ENCODE measurements around the gene TC2N.

Gene TC2N

DNA sequence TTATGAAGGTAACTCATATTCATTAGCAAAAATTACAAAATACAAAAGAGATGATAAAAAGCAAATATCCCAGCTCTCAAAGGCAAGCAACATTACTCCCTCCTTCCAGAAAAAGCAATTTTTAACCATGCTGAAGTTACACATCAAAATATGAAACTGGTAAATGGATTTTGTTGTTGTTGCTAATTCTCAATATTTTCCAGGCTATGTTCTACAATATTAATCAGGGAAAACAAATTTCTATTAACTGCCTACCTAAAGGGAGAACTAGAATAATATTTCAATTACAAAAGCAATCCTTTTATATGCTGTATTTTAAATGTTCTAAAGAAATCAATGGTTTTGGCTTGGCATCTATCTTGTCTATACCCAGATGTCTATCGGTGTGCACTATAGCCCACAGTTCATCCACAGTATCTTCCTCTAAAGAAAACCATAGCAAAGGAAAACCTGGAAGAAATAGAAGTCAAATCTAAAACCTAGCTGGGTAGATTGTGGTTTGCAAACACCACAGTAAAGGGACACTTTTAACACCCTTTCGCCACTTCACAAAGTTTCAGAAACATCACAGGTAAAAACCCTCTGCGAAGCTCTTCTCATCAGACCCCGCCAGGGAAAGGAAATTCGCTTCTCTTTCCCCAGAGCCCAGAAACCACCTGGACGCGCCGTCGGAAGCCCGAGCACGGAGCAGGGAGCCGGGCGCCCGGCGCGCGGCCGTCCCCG is 32.0 kb downstream of the TC2N start:
- ChIA-PET CTCF (interaction anchor here (0.6 to 1.3 kb wide), 4 partner anchors 76 to 237 kb away, joined by 3 to 4 read pairs (median 3); no protein-coding TSS in a partner anchor), POLR2A (ENCODE audit: low non-redundant PET) (no interaction called here)
- no peak for DNase-seq (ENCODE audit: low spot score)
- TF ChIP-seq, protein P1, sequence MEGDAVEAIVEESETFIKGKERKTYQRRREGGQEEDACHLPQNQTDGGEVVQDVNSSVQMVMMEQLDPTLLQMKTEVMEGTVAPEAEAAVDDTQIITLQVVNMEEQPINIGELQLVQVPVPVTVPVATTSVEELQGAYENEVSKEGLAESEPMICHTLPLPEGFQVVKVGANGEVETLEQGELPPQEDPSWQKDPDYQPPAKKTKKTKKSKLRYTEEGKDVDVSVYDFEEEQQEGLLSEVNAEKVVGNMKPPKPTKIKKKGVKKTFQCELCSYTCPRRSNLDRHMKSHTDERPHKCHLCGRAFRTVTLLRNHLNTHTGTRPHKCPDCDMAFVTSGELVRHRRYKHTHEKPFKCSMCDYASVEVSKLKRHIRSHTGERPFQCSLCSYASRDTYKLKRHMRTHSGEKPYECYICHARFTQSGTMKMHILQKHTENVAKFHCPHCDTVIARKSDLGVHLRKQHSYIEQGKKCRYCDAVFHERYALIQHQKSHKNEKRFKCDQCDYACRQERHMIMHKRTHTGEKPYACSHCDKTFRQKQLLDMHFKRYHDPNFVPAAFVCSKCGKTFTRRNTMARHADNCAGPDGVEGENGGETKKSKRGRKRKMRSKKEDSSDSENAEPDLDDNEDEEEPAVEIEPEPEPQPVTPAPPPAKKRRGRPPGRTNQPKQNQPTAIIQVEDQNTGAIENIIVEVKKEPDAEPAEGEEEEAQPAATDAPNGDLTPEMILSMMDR (conservative IDR thresholded peaks at IDR 0.05; ENCODE audit: low read depth): no peak
- H3K27ac ChIP-seq: no peak overlapping the region

DNA sequence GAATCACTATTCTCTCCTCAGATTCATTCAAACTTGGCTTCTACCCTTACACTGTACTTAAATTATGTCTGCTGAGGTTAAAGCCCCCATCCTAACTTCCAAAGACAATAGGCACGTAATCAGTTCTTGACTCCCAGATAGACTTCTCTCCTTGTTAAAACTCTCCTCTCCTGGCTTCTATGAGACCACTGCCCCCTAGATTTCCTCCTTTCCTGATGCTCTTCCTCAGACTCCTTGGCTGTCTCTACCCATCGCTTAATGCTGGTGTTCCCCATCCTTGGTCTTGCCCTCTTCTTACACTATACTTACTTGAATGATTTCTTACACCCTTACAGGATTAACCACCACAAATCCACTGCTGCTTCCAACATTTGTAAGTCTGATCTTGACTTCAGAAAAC is 32.8 kb downstream of the TC2N start:
- ChIA-PET CTCF (interaction anchor here (0.9 to 1.3 kb wide), 2 partner anchors 77 to 185 kb away, joined by 3 to 4 read pairs; no protein-coding TSS in a partner anchor), POLR2A (ENCODE audit: low non-redundant PET) (no interaction called here)
- no peak overlapping the region for H3K27ac ChIP-seq
- TF ChIP-seq, protein P1 (conservative IDR thresholded peaks at IDR 0.05; ENCODE audit: low read depth): no peak
- no peak for DNase-seq (ENCODE audit: low spot score)

DNA sequence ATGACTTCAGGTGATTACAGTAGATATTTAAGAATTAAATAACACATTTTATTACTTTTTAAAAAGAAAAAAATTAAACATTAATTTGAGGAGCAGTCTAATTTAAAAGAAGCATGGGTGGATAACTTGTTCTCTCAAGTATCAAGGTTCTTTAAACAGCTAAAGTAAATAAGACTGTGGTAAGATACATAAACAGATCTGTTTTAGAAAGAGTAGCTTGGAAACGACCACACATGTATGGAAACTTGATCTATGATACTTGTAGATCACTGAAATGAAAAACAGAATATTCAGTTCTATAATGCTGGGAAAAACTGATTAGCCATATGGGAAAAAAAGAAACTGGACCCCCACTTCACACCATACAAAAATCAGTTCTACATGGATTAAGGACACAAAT is 36.0 kb downstream of the TC2N start:
- TF ChIP-seq, protein P1 (conservative IDR thresholded peaks at IDR 0.05; ENCODE audit: low read depth): no peak
- POLR2A ChIA-PET (ENCODE audit: low non-redundant PET): no interaction called here
- H3K27ac ChIP-seq: no peak overlapping the region
- no peak for DNase-seq (ENCODE audit: low spot score)
- CTCF ChIA-PET: interaction anchor here (0.7 kb wide), 1 partner anchor 21 kb away, joined by 3 read pairs; no protein-coding TSS in a partner anchor

DNA sequence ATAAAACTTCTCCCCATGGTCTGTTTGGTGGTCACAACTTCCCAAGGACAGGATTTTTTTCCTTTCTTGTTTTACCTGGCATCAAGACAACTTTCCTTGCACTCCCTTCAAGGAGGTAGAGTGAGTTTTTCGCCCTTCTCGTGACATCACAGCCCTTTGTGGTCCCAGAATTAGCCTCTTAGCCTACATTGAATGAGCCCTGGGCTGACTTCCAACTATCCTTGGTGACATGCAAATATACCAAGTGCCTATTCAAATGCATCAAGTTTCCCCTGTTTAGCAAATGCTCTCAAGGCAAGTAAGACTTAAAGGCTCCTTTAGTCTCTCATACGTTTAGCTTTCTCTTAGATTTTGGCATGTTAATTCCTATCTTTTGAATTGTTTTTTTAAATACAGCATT is 36.6 kb downstream of the TC2N start:
- DNase-seq (ENCODE audit: low spot score): no peak
- ChIA-PET POLR2A (ENCODE audit: low non-redundant PET) (no interaction called here), CTCF (interaction anchor here (0.7 kb wide), 1 partner anchor 20 kb away, joined by 3 read pairs; no protein-coding TSS in a partner anchor)
- TF ChIP-seq, protein P1 (conservative IDR thresholded peaks at IDR 0.05; ENCODE audit: low read depth): no peak
- no peak overlapping the region for H3K27ac ChIP-seq

DNA sequence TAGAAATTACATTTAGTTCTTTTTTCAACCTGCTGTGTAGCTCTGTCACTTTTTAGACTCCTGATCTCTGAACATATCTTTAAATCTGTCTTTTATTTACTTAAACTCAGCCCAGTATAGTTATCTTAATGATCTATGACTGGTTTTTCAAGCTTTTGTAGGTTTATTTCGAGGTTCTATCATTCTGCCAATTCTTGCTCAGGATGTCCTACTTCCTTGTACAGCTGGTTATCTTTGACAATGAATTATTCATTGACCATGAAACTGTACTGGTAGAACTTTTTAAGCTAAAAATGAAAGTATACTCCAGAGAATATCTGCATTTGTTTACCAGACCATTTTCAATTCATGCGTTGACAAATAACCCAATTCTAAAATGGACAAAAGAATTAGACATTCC is 37.8 kb downstream of the TC2N start:
- ChIA-PET CTCF (no interaction called here), POLR2A (ENCODE audit: low non-redundant PET) (no interaction called here)
- DNase-seq (ENCODE audit: low spot score): no peak
- TF ChIP-seq, protein P1 (conservative IDR thresholded peaks at IDR 0.05; ENCODE audit: low read depth): no peak
- H3K27ac ChIP-seq: no peak overlapping the region

DNA sequence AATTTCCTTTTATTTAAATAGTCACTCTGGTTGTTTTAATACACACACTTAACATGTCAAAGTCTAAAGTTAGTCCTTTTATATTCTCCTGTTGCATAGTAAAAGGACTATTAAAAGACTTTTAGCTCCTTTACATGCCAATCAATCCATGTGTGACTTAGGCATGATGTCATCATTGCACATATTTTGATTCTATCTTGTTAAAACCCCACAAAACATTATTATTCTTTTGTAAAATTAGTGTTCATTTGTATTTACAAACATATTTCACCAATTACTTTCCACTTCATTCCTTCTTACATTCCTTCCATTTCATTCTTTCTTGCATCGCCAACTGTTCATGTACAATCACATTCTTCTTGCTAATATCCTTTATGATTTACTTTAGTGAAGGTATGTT is 39.6 kb downstream of the TC2N start:
- H3K27ac ChIP-seq: no peak overlapping the region
- TF ChIP-seq, protein P1 (conservative IDR thresholded peaks at IDR 0.05; ENCODE audit: low read depth): no peak
- DNase-seq (ENCODE audit: low spot score): no peak
- CTCF ChIA-PET: no interaction called here
- POLR2A ChIA-PET (ENCODE audit: low non-redundant PET): no interaction called here

Measured in RWPE1 (cell line).